Ramos (cell line): ENCODE measurements around the gene C20orf144.

Experiments
- in situ Hi-C: fragments of 300-500 bp; cut with MboI; formaldehyde crosslinking; loops from one replicate; pipeline ENCODE4 v1.14.3; 2022; ENCODE audit warnings: low sequenced_read_pairs; ENCODE audit not compliant: unreplicated experiment

C20orf144 gene

DNA sequence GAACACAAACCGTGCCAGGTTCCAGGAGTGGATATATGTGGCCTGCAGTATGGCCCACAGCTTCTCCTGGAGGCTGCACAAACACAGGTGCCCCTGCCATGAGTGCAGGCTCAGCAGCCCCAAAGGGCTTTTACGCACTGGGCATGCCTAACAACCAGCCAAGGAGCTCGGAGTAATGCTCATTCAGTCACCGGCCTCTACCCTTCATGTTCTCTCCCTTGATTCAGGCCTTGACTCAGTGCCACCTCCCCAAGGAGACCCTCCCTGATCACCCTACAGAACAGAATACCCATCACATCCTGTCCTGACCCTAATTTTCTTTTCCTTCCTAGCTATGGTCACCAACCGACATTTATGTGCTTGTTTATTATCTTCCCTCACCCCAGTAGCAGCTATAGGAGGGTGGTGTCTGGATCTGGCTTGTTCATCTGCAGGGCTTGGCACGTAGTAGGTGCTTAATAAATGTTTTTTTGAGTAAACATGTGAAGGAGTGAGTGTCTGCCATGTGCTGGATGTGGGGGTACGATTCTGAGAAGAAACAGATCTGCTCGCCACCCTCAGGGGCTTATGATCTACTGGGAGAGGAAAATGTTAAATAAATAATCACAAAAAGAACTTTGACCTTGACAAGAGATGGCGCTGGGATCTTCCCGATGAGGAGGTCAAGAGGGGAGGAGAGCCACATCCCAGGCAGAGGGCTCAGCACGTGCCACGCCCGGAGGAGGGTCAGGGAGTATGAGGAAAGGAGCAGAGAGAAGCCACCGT, 48.7 kb downstream of the C20orf144 start:
- in situ Hi-C loops: no loop called here

DNA sequence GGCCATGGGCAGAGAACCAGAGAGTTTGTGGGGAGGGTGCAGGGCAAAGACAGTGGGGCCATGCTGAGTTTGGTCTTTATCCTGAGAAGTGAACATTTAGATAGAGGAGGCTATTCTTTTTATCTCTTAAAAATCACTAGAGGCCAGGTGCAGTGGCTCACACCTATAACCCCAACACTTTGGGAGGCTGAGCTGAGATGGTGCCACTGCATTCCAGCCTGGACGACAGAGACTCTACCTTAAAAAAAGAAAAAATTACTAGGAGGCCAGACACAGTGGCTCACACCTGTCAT, 49.3 kb downstream of the C20orf144 start:
- in situ Hi-C loops: no loop called here
